Ovary (tissue), 3 donors: ENCODE measurements around the gene LMF1.

ENCODE experiments used
- EP300 ChIP-seq: sonication (generic); formaldehyde crosslinking; IDR thresholded peaks from one replicate; pipeline ENCODE4 v1.6.1; 2017; ENCODE audit warnings: antibody characterized with exemption
- POLR2A ChIP-seq: fragments of 450-650 bp; IDR thresholded peaks from one replicate; pipeline ENCODE4 v1.6.1; 2017; ENCODE audit warnings: antibody characterized with exemption, mild to moderate bottlenecking, moderate library complexity
- TF ChIP-seq, protein P1 (sequence below), 3 donors: fragments of 450-650 bp in 2 of 3; fragments of 200-600 bp in 1 of 3; IDR thresholded peaks; one replicate each; pipeline versions ENCODE4 v1.5.1 to v1.8.0; 2016 to 2022; ENCODE audit warnings: antibody characterized with exemption in 3 of 3, mild to moderate bottlenecking in 1 of 3
- donor health status: DM: no; HTN: no; CAD: no.

DNA sequence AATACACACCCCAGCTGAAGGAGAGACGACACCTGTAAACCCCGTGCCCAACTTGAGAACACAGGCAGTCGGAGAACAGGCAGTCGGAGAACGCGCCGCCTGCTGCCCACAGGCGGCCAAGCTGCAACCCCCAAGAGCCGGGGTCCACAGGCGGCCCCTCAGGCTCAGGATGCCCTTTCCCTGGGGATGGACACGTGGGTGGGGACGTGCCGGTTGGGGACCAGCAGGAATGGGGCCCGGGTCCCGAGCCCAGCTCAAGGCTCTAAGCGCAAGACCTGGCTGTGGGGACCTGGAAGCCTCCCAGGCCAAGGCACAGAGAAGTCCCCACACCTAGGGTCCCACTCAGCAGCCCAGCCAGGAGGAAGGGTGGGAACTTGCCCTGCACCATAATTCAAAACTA is 90.8 kb downstream of the LMF1 start:
- TF ChIP-seq, protein P1, sequence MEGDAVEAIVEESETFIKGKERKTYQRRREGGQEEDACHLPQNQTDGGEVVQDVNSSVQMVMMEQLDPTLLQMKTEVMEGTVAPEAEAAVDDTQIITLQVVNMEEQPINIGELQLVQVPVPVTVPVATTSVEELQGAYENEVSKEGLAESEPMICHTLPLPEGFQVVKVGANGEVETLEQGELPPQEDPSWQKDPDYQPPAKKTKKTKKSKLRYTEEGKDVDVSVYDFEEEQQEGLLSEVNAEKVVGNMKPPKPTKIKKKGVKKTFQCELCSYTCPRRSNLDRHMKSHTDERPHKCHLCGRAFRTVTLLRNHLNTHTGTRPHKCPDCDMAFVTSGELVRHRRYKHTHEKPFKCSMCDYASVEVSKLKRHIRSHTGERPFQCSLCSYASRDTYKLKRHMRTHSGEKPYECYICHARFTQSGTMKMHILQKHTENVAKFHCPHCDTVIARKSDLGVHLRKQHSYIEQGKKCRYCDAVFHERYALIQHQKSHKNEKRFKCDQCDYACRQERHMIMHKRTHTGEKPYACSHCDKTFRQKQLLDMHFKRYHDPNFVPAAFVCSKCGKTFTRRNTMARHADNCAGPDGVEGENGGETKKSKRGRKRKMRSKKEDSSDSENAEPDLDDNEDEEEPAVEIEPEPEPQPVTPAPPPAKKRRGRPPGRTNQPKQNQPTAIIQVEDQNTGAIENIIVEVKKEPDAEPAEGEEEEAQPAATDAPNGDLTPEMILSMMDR (IDR thresholded peaks at IDR 0.05), result no peak
- TF ChIP-seq POLR2A (no peak), EP300 (no peak)
